Measurements from ENCODE around the gene GGT1.
"Not testable (repeated sequence)": the region's sequence is repeated elsewhere in the genome, so short reads cannot be mapped to it uniquely, and the experiment has no call there.

The GGT1 gene

GRCh38 chr22:24599958-24600715, 2.9 kb upstream of the GGT1 start:
- peak; percentile 62 for DNase-seq

- DNase-seq: peak; percentile 91
Observed at GRCh38 chr22:24601217-24602104, 1.5 kb upstream of the GGT1 start.

- DNase-seq: not testable (repeated sequence)
Observed at GRCh38 chr22:24602105-24602749, 766 bp upstream of the GGT1 start.

- peak; percentile 64 for DNase-seq
Observed at GRCh38 chr22:24603770-24604629, 1.0 kb downstream of the GGT1 start.

- DNase-seq: not testable (repeated sequence)
Observed at GRCh38 chr22:24606340-24606739, 3.3 kb downstream of the GGT1 start.

DNA sequence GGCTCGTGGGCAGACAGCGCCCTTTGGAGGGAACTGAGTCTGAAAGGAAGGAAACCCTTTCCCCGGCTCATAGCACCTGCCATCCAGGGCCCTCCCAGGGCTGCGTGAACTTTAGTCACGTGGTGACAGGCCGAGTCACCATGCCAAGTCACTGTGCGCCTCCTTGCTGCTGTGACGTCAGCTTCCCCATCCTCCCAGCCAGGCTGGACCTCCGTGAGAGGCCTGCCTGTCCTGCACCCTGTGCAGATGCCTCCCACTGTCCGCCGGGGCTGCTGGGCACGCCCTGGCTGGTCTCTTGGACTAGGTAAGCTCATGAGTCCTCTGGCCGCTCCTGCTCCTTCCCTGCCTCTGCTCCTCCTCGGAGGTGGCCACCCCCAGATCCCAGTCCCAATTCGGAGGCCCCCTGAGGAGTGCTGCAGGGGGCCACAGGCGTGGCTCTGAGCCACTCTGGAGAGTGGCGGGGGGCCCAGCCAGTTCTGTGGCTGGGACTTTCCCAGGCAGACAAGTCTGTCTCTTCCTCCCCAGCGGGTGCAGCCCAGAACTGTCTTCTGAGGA, 4.5 kb downstream of the GGT1 start:
- DNase-seq: peak; percentile 79

- DNase-seq: not testable (repeated sequence)
Observed at GRCh38 chr22:24608327-24608726, 5.3 kb downstream of the GGT1 start.

DNA sequence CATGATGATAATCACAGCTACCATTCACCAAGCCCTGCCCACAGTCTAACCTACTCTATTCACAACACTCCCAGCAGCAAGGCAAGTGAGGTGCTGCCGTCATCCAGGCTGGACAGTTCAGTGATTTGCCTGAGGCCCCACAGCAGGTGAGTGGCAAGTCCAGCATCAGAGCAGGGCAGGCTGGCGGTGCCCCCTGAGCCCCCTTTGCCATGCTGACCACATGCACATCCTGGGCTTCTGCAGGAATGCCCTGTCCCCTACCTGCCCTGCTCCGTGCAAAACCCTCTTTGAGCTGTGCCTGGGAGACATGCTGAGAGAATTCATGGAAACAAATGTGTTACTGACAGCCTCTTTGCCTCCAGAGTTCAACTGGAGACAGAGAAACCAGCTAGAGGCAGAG, 6.9 kb downstream of the GGT1 start:
- not testable (repeated sequence) for DNase-seq

DNA sequence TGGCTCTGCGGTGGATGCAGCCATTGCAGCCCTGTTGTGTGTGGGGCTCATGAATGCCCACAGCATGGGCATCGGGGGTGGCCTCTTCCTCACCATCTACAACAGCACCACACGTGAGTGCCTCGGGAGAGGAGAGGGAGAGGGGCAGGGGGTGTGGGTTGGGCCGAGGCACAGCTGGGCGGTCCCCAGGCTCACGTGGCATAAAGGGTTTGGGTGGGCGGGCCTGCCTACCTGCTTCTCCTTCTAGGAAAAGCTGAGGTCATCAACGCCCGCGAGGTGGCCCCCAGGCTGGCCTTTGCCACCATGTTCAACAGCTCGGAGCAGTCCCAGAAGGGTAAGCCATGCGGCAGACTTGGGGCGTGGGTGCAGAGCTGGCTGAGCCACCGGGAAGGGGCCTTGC, 11.8 kb downstream of the GGT1 start:
- not testable (repeated sequence) for DNase-seq

DNA sequence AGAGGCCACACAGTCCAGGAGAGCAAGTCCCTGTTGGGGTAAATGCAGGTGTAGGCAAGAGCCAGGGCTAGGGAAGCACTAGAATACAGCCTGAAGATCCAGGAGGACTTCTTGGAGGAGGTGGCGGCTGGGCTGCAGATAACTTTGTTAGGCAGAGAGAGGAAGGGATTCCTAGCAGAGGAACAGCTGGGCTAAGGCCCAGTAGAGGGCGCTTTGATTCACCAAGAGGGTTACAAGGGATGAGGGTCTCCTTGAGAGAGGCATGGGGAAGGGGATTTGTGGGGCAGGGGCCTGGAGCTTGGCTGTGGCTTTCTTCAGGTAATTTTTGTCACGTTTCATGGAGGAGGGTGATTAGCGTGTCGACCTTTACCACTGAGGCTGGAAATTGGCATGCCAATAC, 18.3 kb downstream of the GGT1 start:
- not testable (repeated sequence) for DNase-seq

DNA sequence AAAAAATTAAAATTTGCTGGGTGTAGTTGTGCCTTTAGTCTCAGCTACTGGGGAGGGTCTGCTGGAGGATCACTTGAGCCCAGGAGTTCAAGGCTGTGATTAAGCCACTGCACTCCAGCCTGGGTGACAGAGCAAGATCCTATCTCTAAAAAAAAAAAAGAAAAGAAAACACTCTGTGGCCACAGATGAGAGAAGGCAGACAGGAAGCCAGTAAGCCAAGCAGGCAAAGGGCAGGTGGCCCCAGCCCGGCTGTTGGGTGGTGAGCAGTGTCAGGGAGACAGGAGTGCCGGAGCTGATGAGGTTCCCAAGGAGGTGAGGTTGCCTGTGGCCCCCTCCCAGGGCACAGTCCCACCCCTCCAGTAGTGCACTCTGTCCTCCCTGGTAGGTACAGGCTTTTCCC, 19.6 kb downstream of the GGT1 start:
- DNase-seq: peak; percentile 69

DNA sequence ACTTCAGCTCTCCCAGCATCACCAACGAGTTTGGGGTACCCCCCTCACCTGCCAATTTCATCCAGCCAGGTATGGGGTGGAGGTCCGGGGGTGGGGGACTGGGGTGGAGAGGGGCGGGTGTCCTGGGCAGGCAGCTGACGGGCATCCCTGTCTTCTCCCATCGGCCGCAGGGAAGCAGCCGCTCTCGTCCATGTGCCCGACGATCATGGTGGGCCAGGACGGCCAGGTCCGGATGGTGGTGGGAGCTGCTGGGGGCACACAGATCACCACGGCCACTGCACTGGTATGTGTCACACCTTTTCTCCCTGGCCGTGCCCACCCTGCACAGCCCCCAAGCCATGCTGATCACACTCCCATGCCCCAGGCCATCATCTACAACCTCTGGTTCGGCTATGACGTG, 24.9 kb downstream of the GGT1 start:
- DNase-seq: not testable (repeated sequence)

DNA sequence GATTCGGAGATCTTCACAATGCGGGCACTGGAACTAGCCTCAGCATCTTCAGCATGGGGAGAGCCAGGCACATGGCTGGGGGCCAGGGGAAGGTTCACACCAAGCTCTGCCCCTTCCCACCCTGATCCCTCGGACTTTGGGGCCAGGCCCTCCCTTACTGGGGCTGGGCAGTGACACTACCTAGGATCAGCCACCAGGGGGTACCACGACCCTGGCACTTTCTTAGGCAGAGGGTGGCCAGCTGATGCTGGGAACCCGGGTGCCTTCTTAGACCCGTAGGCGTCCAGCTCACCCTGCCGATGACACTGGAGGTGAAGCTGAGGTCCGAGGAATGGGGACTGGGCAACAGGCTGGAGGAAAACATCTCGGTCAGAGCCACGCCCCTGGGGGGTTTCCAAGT, 26.1 kb downstream of the GGT1 start:
- DNase-seq: peak; percentile 56

DNA sequence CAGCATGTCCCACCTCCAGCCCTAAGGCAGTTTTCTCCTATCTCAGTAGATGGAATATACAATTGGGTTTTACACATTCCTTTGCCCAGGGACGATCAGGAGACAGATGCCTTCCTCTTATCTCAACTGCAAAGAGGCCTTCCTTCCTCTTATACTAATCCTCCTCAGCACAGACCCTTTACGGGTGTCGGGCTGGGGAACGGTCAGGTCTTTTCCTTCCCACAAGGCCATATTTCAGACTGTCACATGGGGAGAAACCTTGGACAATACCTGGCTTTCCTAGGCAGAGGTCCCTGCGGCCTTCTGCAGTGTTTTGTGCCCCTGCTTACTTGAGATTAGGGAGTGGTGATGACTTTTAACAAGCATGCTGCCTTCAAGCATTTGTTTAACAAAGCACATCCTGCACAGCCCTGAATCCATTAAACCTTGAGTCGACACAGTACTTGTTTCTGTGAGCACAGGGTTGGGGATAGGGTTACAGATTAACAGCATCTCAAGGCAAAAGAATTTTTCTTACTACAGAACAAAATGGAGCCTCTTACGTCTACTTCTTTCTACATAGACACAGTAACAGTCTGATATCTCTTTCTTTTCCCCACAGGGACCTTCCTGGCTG, 27.9 kb downstream of the GGT1 start:
- peak; percentile 54 for DNase-seq

- DNase-seq: not testable (repeated sequence)
Observed at GRCh38 chr22:24631430-24632122, 28.6 kb downstream of the GGT1 start.

- DNase-seq: peak; percentile 67
Observed at GRCh38 chr22:24632642-24633041, 29.6 kb downstream of the GGT1 start.

- DNase-seq: peak; percentile 37
Observed at GRCh38 chr22:24633231-24634023, 30.4 kb downstream of the GGT1 start.

- DNase-seq: peak; percentile 72
Observed at GRCh38 chr22:24634776-24635389, 31.9 kb downstream of the GGT1 start.

- not testable (repeated sequence) for DNase-seq
Observed at GRCh38 chr22:24636513-24636912, 33.5 kb downstream of the GGT1 start.

DNA sequence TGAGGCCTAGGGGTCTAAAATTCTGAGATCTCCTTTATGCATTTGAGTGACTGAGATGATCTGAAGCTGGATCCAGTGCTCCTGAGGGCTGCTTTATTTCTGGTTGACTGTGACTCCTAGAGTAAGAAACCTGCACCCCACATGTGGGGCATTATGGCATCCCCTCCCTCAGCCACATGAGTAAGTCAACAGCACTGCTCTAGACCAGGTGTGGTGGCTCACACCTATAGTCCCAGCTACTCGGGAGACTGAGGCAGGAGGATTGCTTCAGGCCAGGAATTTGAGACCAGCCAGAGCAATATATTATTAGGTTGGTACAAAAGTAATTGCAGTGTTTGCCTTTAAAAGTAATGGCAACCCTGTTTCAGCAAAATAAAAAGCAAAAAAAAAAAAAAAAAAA, 39.3 kb downstream of the GGT1 start:
- DNase-seq: not testable (repeated sequence)

Data from hematopoietic multipotent progenitor cell treated with erythropoietin and hydrocortisone succinate and interleukin-3 and kit ligand, for 4 days (in vitro differentiated cells).